GM18867 (cell line): ENCODE measurements around the gene NPHP4.
"Not testable (repeated sequence)": the region's sequence is repeated elsewhere in the genome, so short reads cannot be mapped to it uniquely, and the experiment has no call there.

Source experiments
- ATAC-seq: cut with Tn5 transposase; IDR thresholded peaks from one replicate; pipeline ENCODE4 v1.9.1; 2021; ENCODE audit warnings: mild to moderate bottlenecking, moderate library complexity; ENCODE audit not compliant: unreplicated experiment

The NPHP4 gene

GRCh38 chr1:5936621-5937372, 55.4 kb downstream of the NPHP4 start:
- no peak for ATAC-seq

GRCh38 chr1:5936126-5936525, 56.1 kb downstream of the NPHP4 start:
- ATAC-seq: no peak

DNA sequence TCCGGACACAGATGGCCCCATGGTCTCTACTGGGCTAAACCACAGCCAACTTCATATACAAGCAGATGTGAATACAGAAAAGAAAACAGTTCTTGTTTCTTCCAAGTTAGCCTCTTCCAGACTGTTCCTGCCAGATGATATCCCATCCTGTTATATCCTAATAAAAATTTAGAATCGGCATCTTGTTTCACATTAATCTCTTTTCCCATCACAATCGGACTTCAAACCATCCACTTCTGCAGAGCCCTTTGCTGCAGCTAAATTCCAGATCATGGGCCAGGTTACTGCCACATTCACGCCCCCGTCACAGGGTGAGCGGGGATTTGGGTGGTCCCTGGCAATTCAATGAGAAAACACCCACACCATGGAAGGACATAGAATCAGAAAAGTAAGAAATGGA, 57.2 kb downstream of the NPHP4 start:
- ATAC-seq: no peak

GRCh38 chr1:5934058-5934884, 58.0 kb downstream of the NPHP4 start:
- no peak for ATAC-seq

DNA sequence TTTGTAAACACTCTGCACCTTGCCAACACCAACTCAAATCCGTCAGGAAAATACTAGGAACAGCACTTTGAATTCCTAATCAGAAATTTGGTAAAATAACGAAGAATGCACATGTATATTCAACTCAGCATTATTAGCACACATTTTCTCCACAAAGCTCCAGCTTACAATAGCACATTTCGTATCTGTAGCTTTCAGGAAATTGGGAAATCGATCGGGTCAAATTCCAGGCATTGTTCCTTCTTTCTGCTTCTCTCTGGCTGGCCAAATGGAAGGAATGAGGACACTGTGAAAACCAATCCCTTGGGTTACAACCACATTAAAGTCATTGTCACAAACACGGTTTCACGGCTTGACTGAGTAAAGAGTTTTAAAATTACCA, 58.6 kb downstream of the NPHP4 start:
- no peak for ATAC-seq

DNA sequence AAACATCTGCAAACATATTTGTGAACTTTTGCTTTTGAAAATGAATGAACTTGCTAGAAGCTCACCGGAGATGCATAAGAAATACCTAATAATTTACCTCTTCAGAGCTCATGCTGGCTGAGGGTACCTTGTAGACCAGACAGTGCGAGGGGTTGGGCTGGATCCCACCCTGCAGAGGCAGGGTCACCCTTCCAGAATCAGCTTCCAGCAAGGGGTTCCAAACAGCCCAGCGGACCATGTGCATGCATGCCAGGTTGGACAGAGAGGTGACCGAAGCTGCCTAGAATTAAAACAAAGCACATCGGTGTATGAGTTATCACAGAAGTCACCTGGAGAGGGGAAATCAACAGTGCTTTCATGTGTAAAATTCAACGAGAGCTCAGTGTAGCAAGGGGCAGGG, 59.2 kb downstream of the NPHP4 start:
- ATAC-seq: no peak

DNA sequence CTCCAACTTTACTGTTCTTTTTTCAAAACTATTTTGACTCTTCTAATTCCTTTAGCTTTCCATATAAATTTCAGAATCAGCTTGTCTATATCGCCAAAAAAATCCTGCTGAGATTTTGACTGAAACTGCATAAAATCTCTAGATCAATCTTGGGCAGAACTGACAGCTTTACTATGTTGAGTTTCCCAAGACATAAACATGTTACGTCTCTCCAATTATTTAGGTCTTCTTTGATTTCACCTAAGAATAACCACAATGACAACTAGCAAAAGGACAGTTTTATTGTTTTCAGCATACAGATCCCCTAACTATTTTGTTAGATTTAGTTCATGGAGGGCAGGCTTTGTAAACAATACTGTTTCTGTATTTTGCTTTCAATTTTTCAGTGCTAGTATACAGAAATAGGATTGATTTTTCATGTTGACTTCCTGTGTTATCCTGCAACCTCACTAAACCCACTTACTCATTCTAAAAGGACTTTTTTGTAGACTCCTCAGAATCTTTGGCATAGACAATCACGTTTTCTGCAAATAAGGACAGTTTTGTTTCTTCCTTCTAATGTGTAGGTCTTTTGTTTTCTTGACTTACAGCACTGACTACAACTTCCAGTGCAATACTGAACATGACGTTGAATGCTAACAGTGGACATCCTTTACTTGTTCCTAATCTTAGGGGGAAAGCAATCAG, 63.4 kb downstream of the NPHP4 start:
- no peak for ATAC-seq

GRCh38 chr1:5927506-5928370, 64.5 kb downstream of the NPHP4 start:
- ATAC-seq: no peak

DNA sequence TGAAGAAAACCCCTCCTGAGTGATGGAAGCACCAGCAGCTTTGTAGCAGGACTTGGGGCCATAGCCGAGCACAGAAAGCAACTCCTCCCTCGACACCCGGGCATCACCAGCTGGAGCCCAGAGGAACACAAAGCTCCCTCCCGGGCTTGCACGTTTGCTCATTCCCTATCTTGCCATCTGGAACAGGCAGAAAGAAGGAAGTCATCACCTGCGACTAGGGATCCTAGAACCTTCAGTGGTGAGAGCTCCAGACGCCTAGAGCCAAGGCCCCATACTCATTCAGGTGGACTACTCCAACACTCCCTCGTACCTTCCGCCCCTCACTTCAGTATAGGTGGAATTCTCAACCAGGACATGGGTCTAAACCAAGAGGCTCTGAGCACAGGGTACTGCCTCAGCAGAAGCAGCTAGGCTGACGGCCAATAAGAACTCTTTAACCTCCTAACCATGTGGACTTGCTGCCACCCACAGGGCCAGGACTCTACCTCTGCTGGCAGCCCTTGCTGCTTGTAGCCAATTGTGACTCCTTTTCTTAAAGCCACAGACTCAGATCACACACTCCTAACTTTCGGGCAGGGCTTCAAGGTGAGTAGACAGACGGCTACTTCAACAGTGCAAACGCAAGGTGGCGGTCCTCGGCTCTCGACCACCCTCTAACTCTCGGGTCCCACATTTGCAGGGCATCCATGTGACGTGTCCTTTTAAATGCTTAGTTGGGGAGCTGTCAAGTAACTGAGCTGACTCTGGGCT, 65.4 kb downstream of the NPHP4 start:
- no peak for ATAC-seq

DNA sequence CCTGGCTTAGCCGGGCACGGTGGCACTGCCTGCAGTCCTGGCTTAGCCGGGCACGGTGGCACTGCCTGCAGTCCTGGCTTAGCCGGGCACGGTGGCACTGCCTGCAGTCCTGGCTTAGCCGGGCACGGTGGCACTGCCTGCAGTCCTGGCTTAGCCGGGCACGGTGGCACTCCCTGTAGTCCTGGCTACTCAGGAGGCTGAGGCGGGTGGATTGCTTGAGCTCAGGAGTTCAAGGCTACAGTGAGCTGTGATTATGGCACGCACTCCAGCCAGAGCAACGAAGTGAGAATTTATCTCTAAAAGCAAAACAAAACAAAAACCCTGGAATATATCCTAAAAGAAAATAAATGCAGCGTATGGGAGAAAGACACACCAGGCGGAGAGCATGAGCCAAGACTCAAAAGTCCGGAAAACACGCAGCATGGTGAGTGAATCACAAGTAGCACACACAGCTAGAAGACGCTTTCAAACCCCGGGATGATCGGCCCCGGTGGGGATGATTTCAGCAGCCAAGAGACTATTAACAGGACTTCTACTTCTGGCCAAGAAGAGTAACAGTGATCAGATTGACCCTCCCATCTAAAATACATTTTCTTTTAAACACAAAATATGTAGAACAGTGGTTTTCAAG, 69.4 kb downstream of the NPHP4 start:
- not testable (repeated sequence) for ATAC-seq

GRCh38 chr1:5921671-5922070, 70.6 kb downstream of the NPHP4 start:
- no peak for ATAC-seq

DNA sequence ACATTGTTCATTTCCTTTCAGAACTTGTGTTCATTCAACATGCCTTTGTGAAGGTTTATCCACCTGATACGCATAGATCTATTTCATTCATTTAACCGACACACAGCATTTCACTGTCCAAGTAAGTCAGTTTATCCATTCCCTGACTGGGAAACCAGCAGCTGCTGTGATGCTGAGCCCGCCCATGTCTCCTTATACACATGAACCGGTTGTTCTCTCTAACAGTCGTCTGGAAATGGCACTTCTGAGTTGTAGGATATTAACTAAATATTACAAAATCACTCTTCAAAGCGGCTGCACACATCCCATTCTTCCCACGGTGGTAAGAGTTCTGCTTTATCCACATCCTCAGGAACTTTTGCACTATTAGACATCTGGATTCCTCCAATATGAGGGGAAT, 71.1 kb downstream of the NPHP4 start:
- ATAC-seq: no peak

DNA sequence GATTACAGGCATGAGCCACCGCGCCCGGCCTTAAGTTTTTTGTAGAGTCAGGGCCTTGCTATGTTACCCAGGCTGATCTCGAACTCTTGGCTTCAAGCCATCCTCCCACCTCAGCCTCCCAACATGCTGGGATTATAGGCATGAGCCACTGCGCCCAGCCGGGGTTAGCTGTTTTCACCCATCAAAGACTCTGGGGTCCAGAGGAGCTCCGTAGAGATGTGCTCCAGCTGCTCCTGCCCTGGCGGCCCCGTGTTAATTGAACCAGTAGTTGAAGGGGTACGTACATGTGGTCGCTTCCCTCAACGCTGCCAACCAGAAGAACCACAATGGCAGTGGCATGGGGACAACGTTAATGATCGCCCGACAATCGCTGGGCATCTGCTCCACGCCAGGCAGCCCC, 72.0 kb downstream of the NPHP4 start:
- no peak for ATAC-seq

DNA sequence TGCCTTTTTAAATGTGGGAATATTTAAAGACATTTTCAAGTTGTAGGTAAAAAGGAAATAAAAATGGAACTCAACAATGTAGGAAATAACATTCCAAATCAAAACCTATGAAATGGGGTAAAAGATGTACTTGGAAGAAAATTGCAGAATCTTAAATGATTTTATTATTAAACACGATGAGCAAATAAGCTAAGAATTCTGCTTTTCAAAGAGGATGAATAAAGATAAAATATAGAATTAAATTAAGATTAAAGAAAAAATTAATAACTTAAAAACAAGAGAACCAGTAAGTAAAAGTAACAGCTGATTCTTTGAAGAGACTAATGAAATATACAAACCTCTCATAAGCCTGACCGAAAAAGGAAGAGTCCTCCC, 74.0 kb downstream of the NPHP4 start:
- no peak for ATAC-seq

DNA sequence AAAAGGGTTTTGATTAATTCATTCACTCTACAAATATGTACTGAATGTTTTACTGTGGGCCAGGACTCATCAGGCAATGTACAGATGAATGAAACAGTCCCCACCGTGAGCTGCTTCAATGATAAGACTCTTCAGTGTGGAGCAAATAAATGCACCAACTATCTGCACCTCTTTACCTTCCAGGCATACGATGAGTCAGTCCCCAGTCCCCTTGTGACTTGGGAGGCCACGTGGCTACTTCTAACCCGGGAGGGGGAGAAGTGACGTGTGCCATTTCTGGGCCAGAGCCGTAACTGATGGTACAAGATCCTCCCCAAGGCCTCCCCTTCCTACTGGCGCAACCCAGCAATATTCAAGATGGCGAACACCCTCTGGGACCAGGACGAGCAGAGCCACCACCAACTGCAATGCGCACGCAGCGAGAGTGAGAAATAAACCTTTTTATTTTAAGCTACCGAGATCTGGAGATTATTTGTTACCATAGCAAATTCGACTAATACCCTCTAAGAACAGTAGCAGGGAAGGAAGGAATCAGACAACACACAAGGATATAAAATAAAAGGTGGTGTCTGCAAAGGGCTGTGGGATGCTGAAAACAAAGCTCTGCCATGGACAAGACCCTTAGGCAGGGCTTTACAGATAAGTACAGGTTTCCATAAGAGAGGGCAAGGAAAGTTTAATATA, 74.5 kb downstream of the NPHP4 start:
- ATAC-seq: no peak

GRCh38 chr1:5917281-5917590, 75.0 kb downstream of the NPHP4 start:
- ATAC-seq: no peak

- ATAC-seq: no peak
These were observed 75.5 kb downstream of the NPHP4 start for GRCh38 chr1:5916572-5917280.
